ENCODE results near the gene DSP.

DNA sequence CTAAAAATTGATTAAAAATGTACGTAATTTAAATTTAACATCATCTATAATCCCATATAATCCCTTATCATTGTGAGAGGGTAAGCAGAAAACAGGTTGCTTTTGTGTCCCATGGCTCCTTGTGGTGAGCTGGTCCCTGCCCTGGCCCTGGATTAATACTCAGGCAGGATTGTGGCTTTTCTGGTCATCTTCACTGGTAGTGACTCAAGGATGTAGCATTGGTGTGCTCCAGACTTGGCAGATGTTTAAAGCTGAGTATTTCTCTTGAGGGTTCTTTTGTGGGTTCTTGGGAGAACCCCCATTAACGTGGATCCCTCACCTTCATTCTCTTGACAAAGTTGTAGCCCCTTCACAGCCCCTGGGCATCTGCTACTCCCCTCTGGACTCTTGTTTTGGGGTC is 87.8 kb downstream of the DSP start:
- TF ChIP-seq, protein P1, sequence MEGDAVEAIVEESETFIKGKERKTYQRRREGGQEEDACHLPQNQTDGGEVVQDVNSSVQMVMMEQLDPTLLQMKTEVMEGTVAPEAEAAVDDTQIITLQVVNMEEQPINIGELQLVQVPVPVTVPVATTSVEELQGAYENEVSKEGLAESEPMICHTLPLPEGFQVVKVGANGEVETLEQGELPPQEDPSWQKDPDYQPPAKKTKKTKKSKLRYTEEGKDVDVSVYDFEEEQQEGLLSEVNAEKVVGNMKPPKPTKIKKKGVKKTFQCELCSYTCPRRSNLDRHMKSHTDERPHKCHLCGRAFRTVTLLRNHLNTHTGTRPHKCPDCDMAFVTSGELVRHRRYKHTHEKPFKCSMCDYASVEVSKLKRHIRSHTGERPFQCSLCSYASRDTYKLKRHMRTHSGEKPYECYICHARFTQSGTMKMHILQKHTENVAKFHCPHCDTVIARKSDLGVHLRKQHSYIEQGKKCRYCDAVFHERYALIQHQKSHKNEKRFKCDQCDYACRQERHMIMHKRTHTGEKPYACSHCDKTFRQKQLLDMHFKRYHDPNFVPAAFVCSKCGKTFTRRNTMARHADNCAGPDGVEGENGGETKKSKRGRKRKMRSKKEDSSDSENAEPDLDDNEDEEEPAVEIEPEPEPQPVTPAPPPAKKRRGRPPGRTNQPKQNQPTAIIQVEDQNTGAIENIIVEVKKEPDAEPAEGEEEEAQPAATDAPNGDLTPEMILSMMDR (IDR thresholded peaks at IDR 0.05; ENCODE audit: low read length): no peak
- TF ChIP-seq EZH2 (optimal IDR thresholded peaks at IDR 0.05; ENCODE audit: low read depth, low read length) (no peak), EZH2phosphoT487 (IDR thresholded peaks at IDR 0.05; ENCODE audit: low read length) (no peak)

Data from MM.1S (cell line).